HG03520 (cell line): ENCODE measurements around the gene SHROOM3.
"Not testable (repeated sequence)": the region's sequence is repeated elsewhere in the genome, so short reads cannot be mapped to it uniquely, and the experiment has no call there.

ENCODE experiments used
- ATAC-seq: cut with Tn5 transposase; IDR thresholded peaks from one replicate; pipeline ENCODE4 v1.9.1; 2021; ENCODE audit warnings: mild to moderate bottlenecking, moderate library complexity; ENCODE audit not compliant: unreplicated experiment

The SHROOM3 gene

GRCh38 chr4:76443376-76443775, 8.3 kb downstream of the SHROOM3 start:
- ATAC-seq, result no peak

GRCh38 chr4:76445911-76446310, 10.9 kb downstream of the SHROOM3 start:
- ATAC-seq, result no peak

GRCh38 chr4:76447393-76447851, 12.4 kb downstream of the SHROOM3 start:
- ATAC-seq, result no peak

GRCh38 chr4:76448211-76448610, 13.2 kb downstream of the SHROOM3 start:
- no peak for ATAC-seq

GRCh38 chr4:76449362-76449767, 14.3 kb downstream of the SHROOM3 start:
- no peak for ATAC-seq

- no peak for ATAC-seq
These were observed 14.8 kb downstream of the SHROOM3 start for GRCh38 chr4:76449833-76450232.

- no peak for ATAC-seq
These were observed 18.2 kb downstream of the SHROOM3 start for GRCh38 chr4:76453232-76453631.

GRCh38 chr4:76454073-76454472, 19.0 kb downstream of the SHROOM3 start:
- ATAC-seq, result not testable (repeated sequence)

GRCh38 chr4:76457885-76458284, 22.9 kb downstream of the SHROOM3 start:
- no peak for ATAC-seq

- no peak for ATAC-seq
These were observed 23.3 kb downstream of the SHROOM3 start for GRCh38 chr4:76458297-76458696.

GRCh38 chr4:76458825-76459224, 23.8 kb downstream of the SHROOM3 start:
- ATAC-seq, result no peak

- no peak for ATAC-seq
These were observed 24.3 kb downstream of the SHROOM3 start for GRCh38 chr4:76459291-76459723.

GRCh38 chr4:76463568-76463967, 28.5 kb downstream of the SHROOM3 start:
- no peak for ATAC-seq

GRCh38 chr4:76470064-76470463, 35.0 kb downstream of the SHROOM3 start:
- no peak for ATAC-seq

GRCh38 chr4:76470532-76470931, 35.5 kb downstream of the SHROOM3 start:
- ATAC-seq, result no peak

- no peak for ATAC-seq
These were observed 41.5 kb downstream of the SHROOM3 start for GRCh38 chr4:76476571-76476970.

- no peak for ATAC-seq
These were observed 49.6 kb downstream of the SHROOM3 start for GRCh38 chr4:76484654-76485053.

- no peak for ATAC-seq
These were observed 50.4 kb downstream of the SHROOM3 start for GRCh38 chr4:76485450-76485849.

GRCh38 chr4:76486588-76487276, 51.7 kb downstream of the SHROOM3 start:
- ATAC-seq, result no peak

GRCh38 chr4:76487621-76488020, 52.6 kb downstream of the SHROOM3 start:
- ATAC-seq, result no peak

GRCh38 chr4:76488455-76488854, 53.4 kb downstream of the SHROOM3 start:
- no peak for ATAC-seq

- no peak for ATAC-seq
These were observed 54.1 kb downstream of the SHROOM3 start for GRCh38 chr4:76488888-76489685.
